IPS-15b (cell line): Measurements from ENCODE around the gene NRG3.
"Not testable (repeated sequence)": the region's sequence is repeated elsewhere in the genome, so short reads cannot be mapped to it uniquely, and the experiment has no call there.

Experiments used
- H3K27me3 ChIP-seq: one replicate; pipeline ENCODE4 v1.6.1; 2013; ENCODE audit warnings: low read length; ENCODE audit not compliant: control insufficient read depth, insufficient read depth
- H3K36me3 ChIP-seq: one replicate; pipeline ENCODE4 v1.6.1; 2013; ENCODE audit warnings: low read length; ENCODE audit not compliant: control insufficient read depth, insufficient read depth
- H3K4me1 ChIP-seq: one replicate; pipeline ENCODE4 v1.6.1; 2013; ENCODE audit warnings: mild to moderate bottlenecking, low read length; ENCODE audit not compliant: control insufficient read depth, insufficient read depth
- H3K4me3 ChIP-seq: one replicate; pipeline ENCODE4 v1.5.1; 2013; ENCODE audit warnings: low read depth, low read length
- H3K9ac ChIP-seq: one replicate; pipeline ENCODE4 v1.6.1; 2013; ENCODE audit warnings: low read depth, mild to moderate bottlenecking, low read length
- H3K9me3 ChIP-seq: one replicate; pipeline ENCODE4 v1.6.1; 2013; ENCODE audit warnings: mild to moderate bottlenecking, low read length; ENCODE audit not compliant: control insufficient read depth, insufficient read depth

The NRG3 gene

DNA sequence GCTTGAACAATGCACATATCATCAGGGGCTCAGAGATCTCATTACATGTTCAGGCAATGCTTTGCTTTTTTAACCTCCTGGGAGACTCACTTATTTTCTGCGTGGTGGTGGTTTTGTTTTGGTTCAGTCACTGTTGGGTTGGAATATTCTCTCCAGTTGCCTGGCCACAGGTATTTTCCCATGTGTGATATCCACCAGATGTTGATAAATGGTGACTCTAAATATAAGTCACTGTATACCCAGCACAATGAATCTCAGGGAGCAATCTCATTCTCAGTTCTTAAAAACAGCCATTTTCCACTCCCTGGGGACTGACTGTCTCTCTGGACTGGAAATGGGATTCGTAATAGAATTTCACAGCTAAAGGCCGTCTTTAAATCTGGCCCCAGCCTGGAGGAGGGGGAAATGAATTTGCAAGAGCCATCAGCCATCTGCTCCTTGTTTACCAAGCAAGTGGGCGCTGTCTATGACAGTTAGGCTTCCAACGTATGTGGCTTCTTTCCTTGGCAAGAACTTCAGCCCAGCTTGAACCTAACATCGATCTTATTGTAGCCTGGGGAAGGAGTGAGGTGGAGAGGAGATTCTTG is 1106.2 kb downstream of the NRG3 start:
- H3K9ac ChIP-seq, result no peak overlapping the region
- H3K9me3 ChIP-seq, result no peaks in the 10 kb centered on the region
- H3K27me3 ChIP-seq, result no peaks in the 10 kb centered on the region
- H3K4me3 ChIP-seq, result no peak overlapping the region
- no peaks in the 10 kb centered on the region for H3K4me1 ChIP-seq
- no peaks in the 10 kb centered on the region for H3K36me3 ChIP-seq

DNA sequence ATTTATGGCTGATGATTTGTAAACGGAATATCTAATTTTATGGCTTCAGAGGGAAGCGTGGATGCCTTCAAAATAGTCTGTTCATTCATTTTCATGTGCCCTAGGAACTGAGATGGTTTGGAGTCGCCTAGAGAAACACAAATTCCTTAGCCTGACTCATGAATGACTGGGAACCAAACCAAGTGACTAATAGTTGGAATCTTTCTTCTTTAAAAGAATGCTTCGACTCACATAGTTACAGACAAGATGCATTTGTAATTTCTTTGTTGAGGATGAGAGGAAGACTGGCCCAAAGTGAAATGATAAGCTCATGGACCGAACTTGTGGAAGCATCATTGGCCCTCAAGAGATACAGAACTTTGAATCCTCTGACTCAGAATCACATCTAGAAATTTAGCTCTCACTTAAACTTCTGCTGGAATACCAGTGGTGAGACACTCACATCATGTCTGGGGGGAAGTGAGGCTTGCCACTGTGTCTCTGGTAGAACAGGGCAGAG is 1107.2 kb downstream of the NRG3 start:
- Histone ChIP-seq H3K27me3 (no peaks in the 10 kb centered on the region), H3K9ac (no peak overlapping the region), H3K4me1 (no peaks in the 10 kb centered on the region), H3K4me3 (no peak overlapping the region), H3K36me3 (no peaks in the 10 kb centered on the region), H3K9me3 (no peaks in the 10 kb centered on the region)

DNA sequence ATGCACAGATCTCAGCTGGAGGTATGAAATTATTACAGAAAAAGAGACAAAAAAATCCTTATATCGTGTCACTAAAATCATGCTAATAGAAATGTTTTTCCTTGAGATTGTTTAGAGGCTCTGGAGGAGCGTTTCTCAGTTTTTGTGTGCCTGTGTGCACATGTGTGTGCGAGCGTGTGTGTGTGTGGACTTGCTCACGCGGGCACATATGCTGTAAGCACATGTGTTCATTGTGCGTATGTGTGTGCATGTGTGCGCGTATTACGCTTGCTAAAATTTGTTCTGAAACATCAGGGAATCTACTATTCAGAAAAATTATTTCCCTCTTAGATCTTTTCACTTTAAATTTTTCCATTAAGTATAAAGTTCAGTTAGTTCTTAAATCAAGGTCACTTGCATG is 1111.2 kb downstream of the NRG3 start:
- Histone ChIP-seq H3K4me1 (no peaks in the 10 kb centered on the region), H3K27me3 (no peaks in the 10 kb centered on the region), H3K36me3 (no peaks in the 10 kb centered on the region), H3K9me3 (no peaks in the 10 kb centered on the region), H3K9ac (no peak overlapping the region), H3K4me3 (no peak overlapping the region)

DNA sequence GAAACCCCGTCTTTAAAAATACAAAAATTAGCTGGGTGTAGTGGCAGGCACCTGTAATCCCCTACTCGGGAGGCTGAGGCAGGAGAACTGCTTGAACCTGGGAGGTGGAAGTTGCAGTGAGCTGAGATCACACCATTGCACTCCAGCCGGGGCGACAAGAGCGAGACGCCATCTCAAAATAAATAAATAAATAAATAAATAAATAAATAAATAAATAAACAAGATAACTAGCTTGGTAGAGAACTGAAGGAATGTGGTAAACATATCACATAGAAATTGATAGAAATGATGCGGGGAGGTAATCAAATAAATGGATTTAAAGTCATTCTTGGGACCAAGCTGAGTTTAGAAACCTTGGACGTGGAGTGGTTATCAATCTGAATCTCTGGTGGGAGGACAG is 1131.5 kb downstream of the NRG3 start:
- H3K36me3 ChIP-seq, H3K9me3 ChIP-seq, H3K4me1 ChIP-seq, H3K4me3 ChIP-seq, H3K27me3 ChIP-seq, H3K9ac ChIP-seq: not testable (repeated sequence)

DNA sequence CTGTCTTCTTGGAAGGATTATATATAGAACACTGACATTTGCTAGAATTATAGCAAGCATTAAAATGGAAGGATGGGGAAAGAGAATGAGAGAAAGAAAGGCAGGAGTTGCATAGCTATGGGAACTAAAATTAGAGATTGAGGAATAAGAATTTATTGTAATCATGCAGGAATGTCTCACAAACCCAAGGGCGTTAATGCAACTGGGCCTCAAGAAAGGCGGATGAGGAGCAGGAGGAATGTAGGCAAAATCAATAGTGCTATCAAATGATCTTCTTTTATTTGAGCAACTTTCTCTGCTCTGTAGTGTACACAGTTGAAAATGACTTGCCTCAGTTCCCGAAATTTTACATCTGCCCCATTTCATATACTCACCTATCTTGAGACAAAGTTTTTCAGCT is 1132.5 kb downstream of the NRG3 start:
- Histone ChIP-seq H3K9me3 (no peaks in the 10 kb centered on the region), H3K4me1 (peaks cover 3% of the 10 kb centered on the region), H3K9ac (no peak overlapping the region), H3K27me3 (no peaks in the 10 kb centered on the region), H3K36me3 (no peaks in the 10 kb centered on the region), H3K4me3 (no peak overlapping the region)

DNA sequence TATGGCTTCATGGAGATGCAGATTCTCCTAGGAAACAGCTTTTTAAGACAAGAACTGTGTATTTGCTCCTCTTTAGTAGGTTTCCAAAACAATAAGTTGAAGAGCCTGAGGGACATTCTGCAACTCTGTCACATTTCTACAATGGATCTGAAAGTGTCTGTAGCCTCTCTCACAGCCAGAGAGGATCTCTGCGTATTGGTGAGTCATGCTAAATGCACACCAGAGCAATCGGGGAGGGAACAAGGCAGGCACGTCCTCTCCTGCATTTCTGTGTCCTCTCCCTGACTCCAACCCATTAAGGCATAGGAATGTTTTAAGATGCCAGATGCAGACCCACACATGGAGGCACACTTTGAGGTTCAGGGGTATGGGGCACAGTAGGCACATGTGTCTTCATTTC is 1137.9 kb downstream of the NRG3 start:
- no peaks in the 10 kb centered on the region for H3K27me3 ChIP-seq
- no peak overlapping the region for H3K9ac ChIP-seq
- no peaks in the 10 kb centered on the region for H3K9me3 ChIP-seq
- H3K4me1 ChIP-seq, result peaks cover 3% of the 10 kb centered on the region
- no peak overlapping the region for H3K4me3 ChIP-seq
- no peaks in the 10 kb centered on the region for H3K36me3 ChIP-seq

DNA sequence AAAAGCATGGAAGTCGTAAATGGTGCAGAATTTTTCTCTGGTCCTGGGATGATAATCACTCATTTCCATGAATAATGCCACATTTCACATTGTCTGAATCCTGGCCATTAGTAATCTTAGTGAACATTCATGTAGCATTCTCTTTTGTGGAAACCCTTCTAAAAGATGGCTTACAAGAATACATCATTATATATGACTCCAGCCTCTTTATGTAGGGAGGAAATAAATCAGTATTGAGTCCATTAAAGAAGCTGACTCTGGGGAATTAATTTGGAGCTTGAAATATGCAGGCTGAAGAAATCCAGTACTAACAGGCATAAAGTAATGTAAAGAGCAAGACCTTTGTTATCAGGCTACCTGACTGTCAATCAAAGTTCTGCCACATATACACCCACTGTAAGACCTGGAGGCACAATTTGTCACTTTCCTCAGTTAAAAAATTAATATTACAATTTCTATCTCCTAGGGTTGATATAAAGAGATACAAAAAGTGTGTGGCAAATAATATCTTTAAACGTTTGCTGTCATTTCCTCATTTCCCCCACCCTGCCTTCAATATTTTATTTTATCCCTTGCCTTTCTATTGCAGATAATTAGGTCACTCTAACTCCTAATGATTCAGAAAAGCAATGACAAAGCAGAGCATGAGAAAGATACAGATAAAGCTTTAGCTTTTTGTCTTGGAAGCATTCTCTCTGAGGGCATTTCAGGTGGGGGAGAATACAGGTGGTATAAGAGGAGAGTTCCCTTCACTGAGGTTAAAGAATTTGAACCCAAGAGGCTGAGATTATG is 1142.3 kb downstream of the NRG3 start:
- peaks cover under 1% of the 10 kb centered on the region for H3K4me1 ChIP-seq

DNA sequence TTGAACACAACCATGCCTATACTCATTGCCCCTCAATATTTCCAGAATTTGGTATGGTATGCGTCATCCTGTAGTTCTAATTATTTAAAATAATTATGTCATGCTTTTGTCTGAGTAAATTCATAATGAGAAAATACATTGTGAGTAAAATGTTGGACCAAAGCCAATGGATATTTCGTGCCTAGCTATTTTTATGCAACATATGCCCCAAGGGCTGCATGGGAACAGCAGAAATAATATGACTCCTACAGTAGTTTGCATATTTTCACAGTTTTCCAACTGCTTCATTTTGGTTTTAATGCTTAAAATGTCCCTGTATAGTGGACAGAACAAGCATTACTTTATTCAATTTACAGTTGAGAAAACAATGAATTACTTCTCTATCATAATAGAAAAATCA is 1148.7 kb downstream of the NRG3 start:
- Histone ChIP-seq H3K9ac (no peak overlapping the region), H3K36me3 (no peaks in the 10 kb centered on the region), H3K4me1 (no peaks in the 10 kb centered on the region), H3K27me3 (no peaks in the 10 kb centered on the region), H3K9me3 (peaks cover 3% of the 10 kb centered on the region), H3K4me3 (no peak overlapping the region)

More for the DNA sequence above, 1142.3 kb downstream of the NRG3 start:
- peaks cover 3% of the 10 kb centered on the region for H3K9me3 ChIP-seq
- no peak overlapping the region for H3K9ac ChIP-seq
- H3K27me3 ChIP-seq, result no peaks in the 10 kb centered on the region
- no peak overlapping the region for H3K4me3 ChIP-seq
- no peaks in the 10 kb centered on the region for H3K36me3 ChIP-seq
